Smooth muscle cell (in vitro differentiated cells): ENCODE measurements around the gene HSPA2. TPM values are rescaled to one million over a fixed set of nuclear protein-coding genes. Genes with fewer than 3 reads are reported as not detected.

Source experiments
- DNase-seq: peaks from one replicate; lab custom pipeline; 2025; ENCODE audit not compliant: unreplicated experiment; lab: John Stamatoyannopoulos, UW
- H2AFZ ChIP-seq: fragments of 200-600 bp; sonication (generic); 2 replicates; pipeline ENCODE4 v1.6.0; 2016; ENCODE audit warnings: antibody characterized with exemption, low read depth, mild to moderate bottlenecking
- H3F3A ChIP-seq: fragments of 200-600 bp; sonication (generic); 2 replicates; pipeline ENCODE4 v1.6.0; 2017; ENCODE audit warnings: antibody characterized with exemption, low read depth
- H3K27ac ChIP-seq: fragments of 200-600 bp; sonication (generic); 2 replicates; pipeline ENCODE4 v1.5.1; 2016; ENCODE audit warnings: low read depth, mild to moderate bottlenecking
- H3K27me3 ChIP-seq: fragments of 200-600 bp; sonication (generic); 2 replicates; pipeline ENCODE4 v1.6.1; 2016; ENCODE audit warnings: low read depth, mild to moderate bottlenecking
- H3K36me3 ChIP-seq: fragments of 200-600 bp; sonication (generic); 2 replicates; pipeline ENCODE4 v1.5.1; 2016; ENCODE audit warnings: low read depth
- H3K4me1 ChIP-seq: fragments of 200-600 bp; sonication (generic); 2 replicates; pipeline ENCODE4 v1.5.1; 2016; ENCODE audit warnings: low read depth
- H3K4me2 ChIP-seq: fragments of 200-600 bp; sonication (generic); 2 replicates; pipeline ENCODE4 v1.6.0; 2016; ENCODE audit warnings: mild to moderate bottlenecking
- H3K4me3 ChIP-seq: fragments of 200-600 bp; sonication (generic); 2 replicates; pipeline ENCODE4 v1.5.1; 2016; ENCODE audit warnings: mild to moderate bottlenecking
- H3K79me2 ChIP-seq: fragments of 200-600 bp; sonication (generic); 2 replicates; pipeline ENCODE4 v1.6.0; 2016; ENCODE audit warnings: low read depth, mild to moderate bottlenecking
- H3K9ac ChIP-seq: fragments of 200-600 bp; sonication (generic); 2 replicates; pipeline ENCODE4 v1.6.0; 2016; ENCODE audit warnings: low read depth
- H3K9me3 ChIP-seq: fragments of 200-600 bp; sonication (generic); replicated peaks from 2 replicates; pipeline ENCODE4 v1.5.1; 2016; ENCODE audit warnings: low read depth
- H4K20me1 ChIP-seq: fragments of 200-600 bp; sonication (generic); 2 replicates; pipeline ENCODE4 v1.6.0; 2016; ENCODE audit warnings: low read depth
- WGBS: methylation state at CpG from one replicate; pipeline ENCODE4 v1.1.7; 2016; ENCODE audit warnings: low lambda C conversion rate; 5-methylcytosine and 5-hydroxymethylcytosine counted together
- polyA plus RNA-seq: library from polyadenylated mRNA; unstranded; fragments of >200 nt; fragmentation: Nextera tagmentation; extraction: Ambion mirVana; gene quantifications from 2 replicates; pipeline ENCODE4 v1.2.1, GENCODE V29; 2016
- total RNA-seq: library from RNA; depleted of rRNA; stranded (reverse); fragments of >200 nt; gene quantifications from 2 replicates; pipeline ENCODE4 v1.2.3, GENCODE V29; 2014
- TF ChIP-seq, protein P1 (sequence below): fragments of 200-600 bp; sonication (generic); IDR thresholded peaks from 2 replicates; pipeline ENCODE4 v1.5.1; 2017; ENCODE audit warnings: borderline replicate concordance, mild to moderate bottlenecking, antibody characterized with exemption; ENCODE audit not compliant: insufficient read depth, poor library complexity, severe bottlenecking

The HSPA2 gene
- total RNA-seq (3.4 and 6.6 TPM in 2 replicates), polyA plus RNA-seq (5.2 and 6.6 TPM in 2 replicates)

DNA sequence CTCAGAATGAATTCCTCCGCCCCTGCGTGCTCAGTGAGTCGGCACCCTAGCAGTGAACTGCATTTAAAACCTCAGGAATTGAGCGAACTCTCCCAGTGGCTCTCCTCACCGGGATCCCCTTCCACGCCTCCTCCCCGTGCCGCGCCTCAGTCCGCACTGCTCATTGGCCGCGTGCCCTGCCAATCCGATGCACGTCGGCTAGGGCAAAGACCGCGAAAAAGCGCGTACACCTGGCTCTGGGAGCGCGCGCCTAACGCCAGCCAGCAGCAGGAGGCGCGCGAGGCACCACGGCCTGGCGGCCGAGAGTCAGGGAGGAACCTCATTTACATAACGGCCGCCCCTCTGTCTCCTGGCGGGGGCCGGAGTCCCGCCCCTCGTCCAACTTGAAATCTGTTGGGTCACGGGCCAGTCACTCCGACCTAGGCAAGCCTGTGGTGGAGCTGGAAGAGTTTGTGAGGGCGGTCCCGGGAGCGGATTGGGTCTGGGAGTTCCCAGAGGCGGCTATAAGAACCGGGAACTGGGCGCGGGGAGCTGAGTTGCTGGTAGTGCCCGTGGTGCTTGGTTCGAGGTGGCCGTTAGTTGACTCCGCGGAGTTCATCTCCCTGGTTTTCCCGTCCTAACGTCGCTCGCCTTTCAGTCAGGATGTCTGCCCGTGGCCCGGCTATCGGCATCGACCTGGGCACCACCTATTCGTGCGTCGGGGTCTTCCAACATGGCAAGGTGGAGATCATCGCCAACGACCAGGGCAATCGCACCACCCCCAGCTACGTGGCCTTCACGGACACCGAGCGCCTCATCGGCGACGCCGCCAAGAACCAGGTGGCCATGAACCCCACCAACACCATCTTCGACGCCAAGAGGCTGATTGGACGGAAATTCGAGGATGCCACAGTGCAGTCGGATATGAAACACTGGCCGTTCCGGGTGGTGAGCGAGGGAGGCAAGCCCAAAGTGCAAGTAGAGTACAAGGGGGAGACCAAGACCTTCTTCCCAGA lies at the start of gene HSPA2:
Gene HSPA2, plus strand, starts transcription at position 534 of the 995 bp plus-strand sequence. Its CDS starts 109 bp downstream, at position 643.
- Histone ChIP-seq H3K79me2 (no peaks in the 10 kb centered on the region), H3K4me2 (peak within 1 kb of the TSS; percentile 78), H3K4me1 (peaks cover 23% of the 10 kb centered on the region), H3K36me3 (no peaks in the 10 kb centered on the region), H3K27ac (peak within 1 kb of the TSS; percentile 79), H3K9me3 (no peaks in the 10 kb centered on the region), H4K20me1 (no peaks in the 10 kb centered on the region), H3K27me3 (no peaks in the 10 kb centered on the region), H3K4me3 (peak within 1 kb of the TSS; percentile 51), H2AFZ (peak within 1 kb of the TSS; percentile 45), H3F3A (peaks cover 17% of the 10 kb centered on the region), H3K9ac (peak within 1 kb of the TSS; percentile 74)
- 50% methylated on average over 79 of the region's 79 CpGs for WGBS
- DNase-seq = peak; percentile 78
- TF ChIP-seq, protein P1, sequence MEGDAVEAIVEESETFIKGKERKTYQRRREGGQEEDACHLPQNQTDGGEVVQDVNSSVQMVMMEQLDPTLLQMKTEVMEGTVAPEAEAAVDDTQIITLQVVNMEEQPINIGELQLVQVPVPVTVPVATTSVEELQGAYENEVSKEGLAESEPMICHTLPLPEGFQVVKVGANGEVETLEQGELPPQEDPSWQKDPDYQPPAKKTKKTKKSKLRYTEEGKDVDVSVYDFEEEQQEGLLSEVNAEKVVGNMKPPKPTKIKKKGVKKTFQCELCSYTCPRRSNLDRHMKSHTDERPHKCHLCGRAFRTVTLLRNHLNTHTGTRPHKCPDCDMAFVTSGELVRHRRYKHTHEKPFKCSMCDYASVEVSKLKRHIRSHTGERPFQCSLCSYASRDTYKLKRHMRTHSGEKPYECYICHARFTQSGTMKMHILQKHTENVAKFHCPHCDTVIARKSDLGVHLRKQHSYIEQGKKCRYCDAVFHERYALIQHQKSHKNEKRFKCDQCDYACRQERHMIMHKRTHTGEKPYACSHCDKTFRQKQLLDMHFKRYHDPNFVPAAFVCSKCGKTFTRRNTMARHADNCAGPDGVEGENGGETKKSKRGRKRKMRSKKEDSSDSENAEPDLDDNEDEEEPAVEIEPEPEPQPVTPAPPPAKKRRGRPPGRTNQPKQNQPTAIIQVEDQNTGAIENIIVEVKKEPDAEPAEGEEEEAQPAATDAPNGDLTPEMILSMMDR = peak; percentile 47

DNA sequence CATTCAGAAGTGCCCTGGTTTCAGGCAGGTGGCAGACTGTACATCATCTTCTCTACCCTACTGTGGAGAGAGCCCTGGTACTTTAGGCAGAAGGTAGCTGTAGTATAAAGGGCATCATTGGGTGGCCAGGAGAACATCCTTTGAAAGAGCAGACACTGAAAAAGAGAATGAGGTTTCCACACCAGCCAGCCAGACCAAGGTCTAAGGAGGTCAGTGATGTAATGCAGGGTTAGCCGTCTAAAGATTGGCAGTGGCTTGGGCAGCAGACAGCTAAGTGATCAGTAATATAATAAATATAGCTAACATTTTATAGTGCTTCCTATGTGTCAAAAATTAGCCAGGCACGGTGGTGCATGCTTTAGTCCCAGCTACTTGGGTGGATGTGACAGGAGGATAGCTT lies 48.9 kb upstream of the HSPA2 start:
- Histone ChIP-seq H2AFZ (no peak overlapping the region), H3K27me3 (no peaks in the 10 kb centered on the region), H3K36me3 (peaks cover 11% of the 10 kb centered on the region), H3F3A (no peaks in the 10 kb centered on the region), H3K79me2 (peaks cover 22% of the 10 kb centered on the region), H3K27ac (no peak overlapping the region), H4K20me1 (peaks cover 13% of the 10 kb centered on the region), H3K9ac (no peak overlapping the region), H3K4me3 (no peak overlapping the region), H3K4me1 (no peaks in the 10 kb centered on the region), H3K4me2 (no peak overlapping the region), H3K9me3 (no peaks in the 10 kb centered on the region)
- WGBS = 91% methylated on average over 2 of the region's 2 CpGs
- TF ChIP-seq, protein P1 = no peak
- no peak for DNase-seq

GRCh38 chr14:64493455-64493854 lies 47.1 kb upstream of the HSPA2 start:
- no peaks in the 10 kb centered on the region for H3K9me3 ChIP-seq
- no peaks in the 10 kb centered on the region for H3K36me3 ChIP-seq
- H2AFZ ChIP-seq = no peak overlapping the region
- H3K9ac ChIP-seq = no peak overlapping the region
- H3K27ac ChIP-seq = no peak overlapping the region
- no peak overlapping the region for H3K4me2 ChIP-seq
- DNase-seq = no peak
- WGBS = 83% methylated on average over 3 of the region's 3 CpGs
- peaks cover 39% of the 10 kb centered on the region for H3K79me2 ChIP-seq
- no peak overlapping the region for H3K4me3 ChIP-seq
- peaks cover 13% of the 10 kb centered on the region for H4K20me1 ChIP-seq
- TF ChIP-seq, protein P1 = no peak
- H3K27me3 ChIP-seq = no peaks in the 10 kb centered on the region
- H3K4me1 ChIP-seq = no peaks in the 10 kb centered on the region
- no peaks in the 10 kb centered on the region for H3F3A ChIP-seq
